OCI-LY1 (cell line): Measurements from ENCODE around the gene ITSN1.
"Not testable (repeated sequence)": the region's sequence is repeated elsewhere in the genome, so short reads cannot be mapped to it uniquely, and the experiment has no call there.

Experiments
- H2AFZ ChIP-seq: fragments of 200-600 bp; sonication (generic), shearing (Covaris generic); 2 replicates; pipeline ENCODE4 v1.6.0; 2014; ENCODE audit warnings: antibody characterized with exemption, mild to moderate bottlenecking, low read length
- H3F3A ChIP-seq: fragments of 200-600 bp; sonication (generic), shearing (Covaris generic); 2 replicates; pipeline ENCODE4 v1.6.0; 2014; ENCODE audit warnings: mild to moderate bottlenecking, antibody characterized with exemption, low read length, moderate library complexity; ENCODE audit not compliant: insufficient read depth
- H3K27ac ChIP-seq: fragments of 200-600 bp; sonication (generic); 2 replicates; pipeline ENCODE4 v1.5.1; 2014; ENCODE audit warnings: low read length, mixed run types, mild to moderate bottlenecking, low read depth; ENCODE audit not compliant: poor library complexity, severe bottlenecking
- H3K27me3 ChIP-seq: fragments of 200-600 bp; sonication (generic); 2 replicates; pipeline ENCODE4 v1.6.0; 2014; ENCODE audit warnings: antibody characterized with exemption, mild to moderate bottlenecking, low read length, moderate library complexity; ENCODE audit not compliant: insufficient read depth
- H3K36me3 ChIP-seq: fragments of 200-600 bp; sonication (generic); 2 replicates; pipeline ENCODE4 v1.6.1; 2014; ENCODE audit warnings: mild to moderate bottlenecking, antibody characterized with exemption, low read length, moderate library complexity, mixed read lengths; ENCODE audit not compliant: insufficient read depth
- H3K4me1 ChIP-seq: fragments of 200-600 bp; sonication (generic); 2 replicates; pipeline ENCODE4 v1.5.1; 2014; ENCODE audit warnings: mild to moderate bottlenecking, low read length, moderate library complexity; ENCODE audit not compliant: insufficient read depth, severe bottlenecking
- H3K4me2 ChIP-seq: fragments of 200-600 bp; sonication (generic), shearing (Covaris generic); 2 replicates; pipeline ENCODE4 v1.6.1; 2014; ENCODE audit warnings: low read length
- H3K4me3 ChIP-seq: fragments of 200-600 bp; sonication (generic); 2 replicates; pipeline ENCODE4 v1.5.1; 2014; ENCODE audit warnings: low read length, low read depth, mild to moderate bottlenecking, mixed read lengths; ENCODE audit not compliant: poor library complexity, severe bottlenecking
- H3K79me2 ChIP-seq: fragments of 200-600 bp; shearing (Covaris generic); 2 replicates; pipeline ENCODE4 v1.6.1; 2016; ENCODE audit warnings: mixed run types, low read length, mixed read lengths; ENCODE audit not compliant: insufficient read depth
- H3K9ac ChIP-seq: fragments of 200-600 bp; sonication (generic), shearing (Covaris generic); 2 replicates; pipeline ENCODE4 v1.6.1; 2014; ENCODE audit warnings: mild to moderate bottlenecking, low read length, mixed read lengths
- H3K9me2 ChIP-seq: fragments of 200-600 bp; sonication (generic), shearing (Covaris generic); 2 replicates; pipeline ENCODE4 v1.6.1; 2014; ENCODE audit warnings: low read depth, mild to moderate bottlenecking, low read length, mixed read lengths
- H3K9me3 ChIP-seq: fragments of 200-600 bp; shearing (Covaris generic); 2 replicates; pipeline ENCODE4 v1.6.1; 2014; ENCODE audit warnings: low read length, mixed read lengths
- H4K20me1 ChIP-seq: fragments of 200-600 bp; sonication (generic), shearing (Covaris generic); 2 replicates; pipeline ENCODE4 v1.6.0; 2016; ENCODE audit warnings: mild to moderate bottlenecking, low read length; ENCODE audit not compliant: insufficient read depth
- EZH2 ChIP-seq: fragments of 200-600 bp; sonication (generic), shearing (Covaris generic); IDR thresholded peaks from 2 replicates; pipeline ENCODE4 v1.8.0; 2017; ENCODE audit warnings: borderline replicate concordance, mixed run types, mild to moderate bottlenecking, antibody characterized with exemption, low read length, moderate library complexity, mixed read lengths
- TF ChIP-seq, protein P1 (sequence below): fragments of 200-600 bp; sonication (generic), shearing (Covaris generic); IDR thresholded peaks from 2 replicates; pipeline ENCODE4 v1.5.1; 2017; ENCODE audit warnings: mild to moderate bottlenecking, antibody characterized with exemption, low read length, moderate library complexity, mixed read lengths

Gene ITSN1

GRCh38 chr21:33924766-33925100, 282.4 kb downstream of the ITSN1 start:
- Histone ChIP-seq H3K79me2 (no peaks in the 10 kb centered on the region), H3K4me2 (no peak overlapping the region), H3K9me3 (no peaks in the 10 kb centered on the region), H3K9ac (peak overlapping the region; percentile 2; the same call in 1 of the 2 replicates), H3F3A (no peaks in the 10 kb centered on the region), H3K4me1 (peaks cover 16% of the 10 kb centered on the region), H2AFZ (peak overlapping the region; percentile 63; the same call in 1 of the 2 replicates), H3K4me3 (no peak overlapping the region), H3K27me3 (no peaks in the 10 kb centered on the region), H4K20me1 (no peaks in the 10 kb centered on the region), H3K27ac (peak overlapping the region; percentile 57), H3K9me2 (no peaks in the 10 kb centered on the region), H3K36me3 (no peaks in the 10 kb centered on the region)
- TF ChIP-seq, protein P1, sequence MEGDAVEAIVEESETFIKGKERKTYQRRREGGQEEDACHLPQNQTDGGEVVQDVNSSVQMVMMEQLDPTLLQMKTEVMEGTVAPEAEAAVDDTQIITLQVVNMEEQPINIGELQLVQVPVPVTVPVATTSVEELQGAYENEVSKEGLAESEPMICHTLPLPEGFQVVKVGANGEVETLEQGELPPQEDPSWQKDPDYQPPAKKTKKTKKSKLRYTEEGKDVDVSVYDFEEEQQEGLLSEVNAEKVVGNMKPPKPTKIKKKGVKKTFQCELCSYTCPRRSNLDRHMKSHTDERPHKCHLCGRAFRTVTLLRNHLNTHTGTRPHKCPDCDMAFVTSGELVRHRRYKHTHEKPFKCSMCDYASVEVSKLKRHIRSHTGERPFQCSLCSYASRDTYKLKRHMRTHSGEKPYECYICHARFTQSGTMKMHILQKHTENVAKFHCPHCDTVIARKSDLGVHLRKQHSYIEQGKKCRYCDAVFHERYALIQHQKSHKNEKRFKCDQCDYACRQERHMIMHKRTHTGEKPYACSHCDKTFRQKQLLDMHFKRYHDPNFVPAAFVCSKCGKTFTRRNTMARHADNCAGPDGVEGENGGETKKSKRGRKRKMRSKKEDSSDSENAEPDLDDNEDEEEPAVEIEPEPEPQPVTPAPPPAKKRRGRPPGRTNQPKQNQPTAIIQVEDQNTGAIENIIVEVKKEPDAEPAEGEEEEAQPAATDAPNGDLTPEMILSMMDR = no peak
- no peak for TF ChIP-seq EZH2

- H3F3A ChIP-seq, H3K9me2 ChIP-seq, H3K27ac ChIP-seq, H3K4me3 ChIP-seq, H3K9ac ChIP-seq, H2AFZ ChIP-seq, H3K9me3 ChIP-seq, H3K4me2 ChIP-seq, H3K36me3 ChIP-seq, H3K79me2 ChIP-seq, H4K20me1 ChIP-seq, H3K27me3 ChIP-seq: not testable (repeated sequence)
- peaks cover 16% of the 10 kb centered on the region for H3K4me1 ChIP-seq
Observed at GRCh38 chr21:33926248-33926647, 283.9 kb downstream of the ITSN1 start.

GRCh38 chr21:33931052-33931798, 288.9 kb downstream of the ITSN1 start:
- not testable (repeated sequence) for H3K27me3 ChIP-seq, H3F3A ChIP-seq, H4K20me1 ChIP-seq, H3K9me3 ChIP-seq, H3K9me2 ChIP-seq, H3K36me3 ChIP-seq, H3K79me2 ChIP-seq
- peak overlapping the region; percentile 67 for H3K27ac ChIP-seq
- peaks cover 37% of the 10 kb centered on the region for H3K4me1 ChIP-seq
- peak overlapping the region; percentile 87 for H2AFZ ChIP-seq
- H3K9ac ChIP-seq = peak overlapping the region; percentile 65
- peak overlapping the region; percentile 64 for H3K4me3 ChIP-seq
- H3K4me2 ChIP-seq = peak overlapping the region; percentile 98

DNA sequence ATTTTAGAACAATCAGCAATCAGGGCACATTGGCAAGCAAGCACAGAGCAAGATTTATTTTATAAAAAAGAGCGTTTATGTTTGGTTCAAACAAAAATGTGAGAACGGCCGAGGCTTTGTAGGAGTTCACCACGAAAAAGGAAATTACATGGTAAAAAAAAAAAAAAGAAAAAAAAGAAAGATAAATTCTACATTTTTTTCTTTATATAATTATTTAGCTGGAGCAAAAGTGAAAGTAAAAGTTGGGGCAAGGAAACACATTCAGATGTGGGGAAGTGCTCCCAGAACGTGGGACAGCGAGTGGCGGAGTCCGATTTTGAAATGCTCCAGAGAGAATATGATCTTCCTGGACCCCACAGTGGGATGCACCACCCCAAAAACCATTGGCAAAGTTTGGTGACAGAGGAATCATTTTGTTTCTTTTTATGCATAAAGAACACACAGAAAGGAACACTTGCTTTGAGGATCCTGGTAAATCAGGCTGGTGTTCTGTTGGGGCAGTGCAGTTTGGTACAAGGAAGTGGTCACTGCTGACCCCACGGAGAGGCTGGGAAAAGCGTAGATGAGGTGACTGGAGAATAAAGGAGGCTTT, 289.6 kb downstream of the ITSN1 start:
- peak overlapping the region; percentile 87 for H2AFZ ChIP-seq
- H3K4me2 ChIP-seq = peak overlapping the region; percentile 98
- no peaks in the 10 kb centered on the region for H3F3A ChIP-seq
- no peaks in the 10 kb centered on the region for H3K9me3 ChIP-seq
- H3K4me3 ChIP-seq = peak overlapping the region; percentile 64
- peaks cover 44% of the 10 kb centered on the region for H3K4me1 ChIP-seq
- no peaks in the 10 kb centered on the region for H3K9me2 ChIP-seq
- TF ChIP-seq, protein P1 = no peak
- TF ChIP-seq EZH2 = no peak
- H4K20me1 ChIP-seq = no peaks in the 10 kb centered on the region
- H3K27me3 ChIP-seq = no peaks in the 10 kb centered on the region
- peak overlapping the region; percentile 67 for H3K27ac ChIP-seq
- no peaks in the 10 kb centered on the region for H3K79me2 ChIP-seq
- peak overlapping the region; percentile 65 for H3K9ac ChIP-seq
- H3K36me3 ChIP-seq = no peaks in the 10 kb centered on the region
